CD4-positive, alpha-beta T cell treated with Interleukin-21 for 1 hour (primary cell): ENCODE data around the gene MPC2.
"Not testable (repeated sequence)": the region's sequence is repeated elsewhere in the genome, so short reads cannot be mapped to it uniquely, and the experiment has no call there.

Experiments used
- DNase-seq: peaks from one replicate; pipeline ENCODE4 v3.0.0-alpha.2; 2020

MPC2 gene

GRCh38 chr1:167934426-167935215, 2.3 kb downstream of the MPC2 start:
- DNase-seq: no peak

- DNase-seq: no peak
These were observed 3.1 kb downstream of the MPC2 start for GRCh38 chr1:167933788-167934187.

DNA sequence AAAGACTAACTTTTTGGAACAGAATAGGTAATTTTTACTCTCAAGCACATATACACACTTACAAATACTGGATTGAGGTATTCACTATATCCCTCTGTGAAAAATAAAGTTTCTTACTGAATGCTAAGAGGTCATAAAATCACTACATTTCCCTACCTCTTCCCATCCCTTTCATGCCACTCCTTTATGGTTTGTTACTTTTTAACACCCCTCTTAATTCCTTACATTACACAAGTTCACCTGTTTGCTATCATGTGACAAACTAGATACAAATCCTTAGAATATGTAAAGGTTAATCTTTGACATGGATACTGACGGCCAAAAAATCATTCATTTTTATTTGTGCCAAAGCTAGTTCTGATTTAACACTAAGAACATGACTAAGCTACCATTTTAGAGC, 7.1 kb downstream of the MPC2 start:
- DNase-seq: no peak

- not testable (repeated sequence) for DNase-seq
These were observed 8.0 kb downstream of the MPC2 start for GRCh38 chr1:167928919-167929318.

- DNase-seq: no peak
These were observed 8.4 kb downstream of the MPC2 start for GRCh38 chr1:167928457-167928852.

- DNase-seq: no peak
These were observed 9.7 kb downstream of the MPC2 start for GRCh38 chr1:167927046-167927754.

GRCh38 chr1:167926486-167926997, 10.3 kb downstream of the MPC2 start:
- no peak for DNase-seq

DNA sequence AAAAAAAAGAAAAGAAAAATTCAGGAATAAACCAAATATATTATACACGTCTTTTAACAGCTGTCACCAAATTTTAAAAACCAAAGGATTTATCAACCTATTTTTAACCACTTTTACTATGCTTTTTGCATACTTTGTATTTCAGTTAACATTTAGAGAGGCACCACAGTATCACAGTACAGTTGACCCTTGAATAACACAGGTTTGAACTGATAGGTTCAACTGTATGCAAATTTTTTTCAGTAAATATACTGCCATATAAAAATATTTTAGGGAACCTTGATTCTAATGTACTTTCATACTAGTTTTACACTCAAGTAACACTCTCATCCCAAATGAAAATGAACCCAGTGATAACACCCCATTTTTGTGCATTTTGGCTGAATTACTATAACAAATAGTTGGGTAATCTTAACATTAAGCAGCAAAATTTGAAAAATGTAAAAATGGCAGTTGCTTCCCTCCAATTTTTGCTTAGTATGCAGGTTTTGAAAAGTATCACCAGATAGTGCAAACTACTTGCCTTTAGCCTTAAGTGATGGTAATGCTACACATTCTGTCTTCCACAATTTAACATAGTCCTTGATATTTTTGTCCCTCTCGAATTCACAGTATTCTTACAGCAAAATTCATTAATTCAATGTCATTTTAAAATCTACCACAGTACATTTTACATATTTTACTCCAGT, 12.2 kb downstream of the MPC2 start:
- no peak for DNase-seq

- no peak for DNase-seq
These were observed 12.8 kb downstream of the MPC2 start for GRCh38 chr1:167924102-167924501.

DNA sequence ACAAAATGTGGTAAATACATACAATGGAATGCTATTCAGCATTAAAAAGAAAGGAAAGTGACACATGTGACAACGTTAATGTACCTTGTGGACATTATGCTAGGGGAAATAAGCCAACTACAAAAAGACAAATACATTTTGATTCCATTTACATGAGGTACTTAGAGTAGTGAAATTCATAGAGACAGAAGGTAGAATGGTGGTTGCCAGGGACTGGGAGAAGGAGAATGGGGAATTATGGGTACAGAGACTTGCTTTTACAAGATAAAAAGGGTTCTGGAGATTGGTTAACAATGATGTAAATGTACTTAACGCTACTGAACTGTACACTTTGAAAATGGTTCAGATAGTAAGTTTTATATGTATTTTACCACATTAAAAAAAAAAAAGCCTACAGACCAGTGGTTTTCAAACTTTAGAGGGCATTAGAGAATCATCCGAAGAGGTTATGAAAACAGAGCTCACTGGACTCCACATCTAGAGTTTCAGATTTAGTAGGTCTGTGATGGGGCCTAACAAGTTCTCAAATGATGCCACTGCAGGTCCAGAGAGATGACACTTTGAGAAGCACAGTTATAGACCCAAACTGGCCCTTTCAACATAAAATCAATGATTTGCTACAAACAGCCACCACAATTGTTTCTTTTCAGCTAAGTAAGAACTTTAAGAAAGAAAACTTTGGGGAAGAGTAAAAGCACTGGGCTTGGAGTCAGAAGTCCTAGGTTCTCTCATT, 13.4 kb downstream of the MPC2 start:
- DNase-seq: no peak

DNA sequence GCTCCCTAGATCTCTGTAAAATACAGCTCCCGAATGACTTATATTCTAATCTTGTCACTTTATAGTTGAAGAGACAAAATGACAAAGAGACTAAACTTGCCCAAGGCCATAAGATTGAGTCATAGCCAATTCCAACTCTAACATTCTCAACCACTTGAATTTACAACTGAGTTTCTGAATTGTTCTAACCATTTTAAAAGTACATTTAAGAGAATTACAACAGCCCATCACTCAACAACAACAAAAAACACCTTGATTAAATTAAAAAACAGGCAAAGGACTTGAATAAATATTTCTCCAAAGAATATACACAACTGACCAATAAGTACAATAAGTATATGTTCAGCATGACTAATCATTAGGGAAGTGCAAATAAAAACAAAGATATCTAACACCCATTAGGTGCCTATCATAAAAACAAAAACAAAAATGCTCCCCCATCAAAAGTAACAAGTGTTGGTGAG, 14.2 kb downstream of the MPC2 start:
- no peak for DNase-seq

DNA sequence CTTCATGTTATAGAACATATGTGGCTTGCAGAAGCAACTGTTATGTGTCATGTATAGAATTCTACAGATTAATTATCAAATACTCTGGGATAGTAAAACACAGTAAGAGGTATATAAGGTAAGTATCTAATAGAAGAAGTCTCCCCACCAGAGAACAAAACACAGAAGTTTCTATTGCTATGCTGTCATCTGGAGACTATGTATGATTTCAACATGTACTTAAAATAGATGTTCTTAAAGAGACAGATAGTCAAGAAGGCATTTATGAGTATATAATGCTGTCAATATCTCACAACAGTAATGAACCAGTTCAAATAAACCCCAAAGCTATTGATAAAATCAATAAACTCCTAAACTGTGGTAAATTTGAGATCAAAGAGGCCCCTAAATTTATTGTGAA, 14.8 kb downstream of the MPC2 start:
- DNase-seq: no peak

- DNase-seq: no peak
These were observed 19.9 kb downstream of the MPC2 start for GRCh38 chr1:167916766-167917511.

DNA sequence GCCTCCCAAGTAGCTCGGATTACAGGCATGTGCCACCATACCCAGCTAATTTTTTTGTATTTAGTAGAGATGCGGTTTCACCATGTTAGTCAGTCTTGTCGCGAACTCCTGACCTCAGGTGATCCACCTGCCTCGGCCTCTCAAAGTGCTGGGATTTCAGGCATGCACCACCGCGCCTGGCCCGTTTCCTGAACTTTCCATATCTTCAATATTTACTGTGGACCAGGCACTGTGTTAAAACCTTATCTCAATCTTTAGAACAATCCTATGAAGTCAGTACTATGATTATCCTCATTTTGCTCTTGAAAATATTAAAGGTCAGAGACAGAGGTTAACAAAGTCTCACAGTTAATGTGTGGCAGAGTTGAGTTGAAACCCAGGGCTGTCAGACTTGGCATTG, 21.3 kb downstream of the MPC2 start:
- DNase-seq: no peak

GRCh38 chr1:167913895-167914496, 22.9 kb downstream of the MPC2 start, which contains the start of gene ADCY10:
ADCY10 (minus strand) TSS chr1:167914134; CDS start chr1:167905140, 8,994 bp downstream.
- DNase-seq: no peak

DNA sequence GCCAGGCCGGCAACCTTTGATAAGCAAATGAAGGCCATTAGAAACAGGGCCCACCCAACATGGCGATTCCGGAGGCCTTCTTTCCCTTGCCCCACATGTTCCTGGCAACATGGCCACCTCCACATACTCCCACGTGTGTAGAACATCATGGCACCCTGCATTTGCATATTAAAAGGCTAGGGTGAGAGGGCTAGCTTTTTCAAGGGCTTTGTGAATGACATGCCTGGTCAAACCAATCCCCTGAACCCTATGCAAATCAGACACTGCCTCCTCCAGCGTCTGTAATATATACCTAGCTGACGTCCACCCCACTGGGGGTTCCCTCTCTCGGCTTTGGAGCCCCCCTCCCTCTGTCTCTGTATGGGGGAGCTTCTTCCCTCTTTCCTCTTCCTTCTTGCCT, 24.6 kb downstream of the MPC2 start:
- DNase-seq: no peak

GRCh38 chr1:167911413-167911812, 25.5 kb downstream of the MPC2 start:
- no peak for DNase-seq

- no peak for DNase-seq
These were observed 26.3 kb downstream of the MPC2 start for GRCh38 chr1:167910530-167910929.

DNA sequence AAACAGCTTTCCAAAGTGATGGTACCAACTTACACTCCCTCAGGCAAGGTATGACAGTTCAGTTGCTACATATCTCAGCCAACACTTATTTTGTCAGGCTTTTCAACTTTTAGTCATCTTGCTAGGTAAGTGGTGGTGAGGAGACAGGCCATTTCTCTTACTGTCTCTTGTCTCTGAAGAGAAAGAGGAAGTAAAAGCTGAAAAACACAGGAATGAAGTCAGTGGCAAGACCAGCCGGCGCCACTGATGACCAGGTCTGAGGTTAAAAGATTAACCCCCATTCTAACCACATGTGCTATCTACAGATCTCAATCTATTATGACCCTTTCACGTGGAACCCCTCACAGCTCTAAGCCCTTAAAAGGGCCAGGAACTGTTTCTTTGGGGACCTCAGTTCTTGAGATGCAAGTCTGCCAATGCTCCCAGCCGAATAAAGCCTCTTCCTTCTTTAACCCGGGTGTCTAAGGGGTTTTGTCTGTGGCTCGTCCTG, 27.1 kb downstream of the MPC2 start:
- no peak for DNase-seq

DNA sequence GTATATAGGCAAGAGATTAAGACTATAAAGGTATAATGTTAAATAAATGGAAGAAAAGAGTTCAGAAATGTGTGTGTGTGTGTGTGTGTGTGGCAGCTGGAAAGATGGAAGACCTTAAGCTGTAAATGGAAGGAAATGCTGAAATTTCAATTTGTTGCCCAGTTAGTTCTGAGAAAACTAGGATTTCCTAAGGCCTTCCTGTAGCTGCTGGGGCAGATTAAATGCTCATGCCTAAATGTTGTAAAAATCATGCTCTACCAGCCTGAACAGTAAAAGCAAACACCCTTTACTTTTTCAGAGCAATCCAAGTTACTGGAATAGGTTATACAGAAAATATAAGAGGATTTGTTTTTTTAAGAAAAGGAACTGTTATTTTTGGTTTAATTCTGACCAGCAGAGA, 31.2 kb downstream of the MPC2 start:
- DNase-seq: no peak

DNA sequence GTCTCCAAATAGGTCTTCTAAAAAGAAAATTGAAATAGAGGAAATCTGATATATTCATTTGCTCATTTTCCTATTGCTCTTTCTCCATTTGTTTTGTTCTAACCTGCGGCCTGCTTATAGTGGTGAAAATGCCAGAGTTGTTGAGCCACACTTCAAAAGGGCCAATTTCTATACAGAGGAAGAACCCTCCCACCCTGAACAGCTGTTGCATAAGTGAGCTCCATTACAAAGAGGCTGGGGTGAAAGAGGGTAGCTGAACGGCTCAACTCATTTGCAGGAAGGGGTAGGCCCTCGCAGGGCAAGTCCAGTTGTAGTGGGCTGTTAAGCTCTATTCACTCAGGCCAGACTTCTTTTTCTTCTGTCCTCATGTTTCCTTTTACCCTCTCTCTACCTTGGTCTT, 31.7 kb downstream of the MPC2 start:
- DNase-seq: no peak
